Vagina (tissue), 2 donors: ENCODE measurements around the gene SPAG4.

Experiments
- POLR2A ChIP-seq, 2 donors: fragments of 450-650 bp; IDR thresholded peaks; one replicate each; pipeline ENCODE4 v1.6.1; 2017; ENCODE audit warnings: antibody characterized with exemption in 2 of 2, mild to moderate bottlenecking in 2 of 2, moderate library complexity in 2 of 2
- POLR2AphosphoS5 ChIP-seq, 2 donors: sonication (generic); formaldehyde crosslinking; IDR thresholded peaks; one replicate each; pipeline ENCODE4 v1.9.0; 2017; ENCODE audit warnings: antibody characterized with exemption in 2 of 2, mild to moderate bottlenecking in 2 of 2, low read depth in 1 of 2; ENCODE audit not compliant: insufficient read depth in 1 of 2
- TF ChIP-seq, protein P1 (sequence below), 3 experiments: fragments of 450-650 bp in 2 of 3; fragments of 200-600 bp in 1 of 3; sonication (generic) in 1 of 3; IDR thresholded peaks; one replicate each; pipeline ENCODE4 v1.5.1; 2017 to 2019; ENCODE audit warnings: antibody characterized with exemption in 3 of 3, mild to moderate bottlenecking in 2 of 3, moderate library complexity in 2 of 3

DNA sequence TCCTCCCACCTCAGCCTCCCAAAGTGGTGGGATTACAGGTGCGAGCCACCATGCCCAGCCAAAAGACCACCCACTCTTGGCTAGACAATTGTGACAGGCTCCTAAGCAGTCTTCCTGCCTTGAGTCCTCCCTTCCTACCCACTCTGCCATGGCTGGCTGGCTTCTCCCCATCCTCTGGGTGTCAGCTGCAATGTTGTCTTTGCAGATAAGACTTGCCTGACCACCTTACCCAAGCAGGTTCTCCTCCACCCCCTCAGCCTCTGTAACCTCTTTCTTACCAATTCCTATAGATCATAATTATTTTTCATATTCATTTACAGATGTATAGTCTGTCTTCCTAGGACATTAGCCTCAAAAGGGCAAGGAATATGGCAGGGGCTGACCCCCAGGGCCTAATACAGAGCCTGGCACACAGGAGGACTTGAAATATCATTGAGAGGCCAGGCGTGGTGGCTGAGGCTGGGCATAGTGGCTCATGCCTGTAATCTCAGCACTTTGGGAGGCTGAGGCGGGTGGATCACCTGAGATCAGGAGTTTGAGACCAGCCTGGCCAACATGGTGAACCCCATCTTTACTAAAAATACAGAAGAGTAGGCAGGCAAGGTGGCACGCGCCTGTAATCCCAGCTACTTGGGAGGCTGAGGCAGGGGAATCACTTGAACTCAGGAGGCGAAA lies 28.7 kb upstream of the SPAG4 start:
- TF ChIP-seq, protein P1, sequence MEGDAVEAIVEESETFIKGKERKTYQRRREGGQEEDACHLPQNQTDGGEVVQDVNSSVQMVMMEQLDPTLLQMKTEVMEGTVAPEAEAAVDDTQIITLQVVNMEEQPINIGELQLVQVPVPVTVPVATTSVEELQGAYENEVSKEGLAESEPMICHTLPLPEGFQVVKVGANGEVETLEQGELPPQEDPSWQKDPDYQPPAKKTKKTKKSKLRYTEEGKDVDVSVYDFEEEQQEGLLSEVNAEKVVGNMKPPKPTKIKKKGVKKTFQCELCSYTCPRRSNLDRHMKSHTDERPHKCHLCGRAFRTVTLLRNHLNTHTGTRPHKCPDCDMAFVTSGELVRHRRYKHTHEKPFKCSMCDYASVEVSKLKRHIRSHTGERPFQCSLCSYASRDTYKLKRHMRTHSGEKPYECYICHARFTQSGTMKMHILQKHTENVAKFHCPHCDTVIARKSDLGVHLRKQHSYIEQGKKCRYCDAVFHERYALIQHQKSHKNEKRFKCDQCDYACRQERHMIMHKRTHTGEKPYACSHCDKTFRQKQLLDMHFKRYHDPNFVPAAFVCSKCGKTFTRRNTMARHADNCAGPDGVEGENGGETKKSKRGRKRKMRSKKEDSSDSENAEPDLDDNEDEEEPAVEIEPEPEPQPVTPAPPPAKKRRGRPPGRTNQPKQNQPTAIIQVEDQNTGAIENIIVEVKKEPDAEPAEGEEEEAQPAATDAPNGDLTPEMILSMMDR (IDR thresholded peaks at IDR 0.05) = no peak
- no peak for TF ChIP-seq POLR2A (IDR thresholded peaks at IDR 0.05)
- TF ChIP-seq POLR2AphosphoS5 (IDR thresholded peaks at IDR 0.05; ENCODE audit: insufficient read depth in 1 of 2, low read depth in 1 of 2) = no peak
